Measurements from ENCODE around the gene OPRD1.

DNA sequence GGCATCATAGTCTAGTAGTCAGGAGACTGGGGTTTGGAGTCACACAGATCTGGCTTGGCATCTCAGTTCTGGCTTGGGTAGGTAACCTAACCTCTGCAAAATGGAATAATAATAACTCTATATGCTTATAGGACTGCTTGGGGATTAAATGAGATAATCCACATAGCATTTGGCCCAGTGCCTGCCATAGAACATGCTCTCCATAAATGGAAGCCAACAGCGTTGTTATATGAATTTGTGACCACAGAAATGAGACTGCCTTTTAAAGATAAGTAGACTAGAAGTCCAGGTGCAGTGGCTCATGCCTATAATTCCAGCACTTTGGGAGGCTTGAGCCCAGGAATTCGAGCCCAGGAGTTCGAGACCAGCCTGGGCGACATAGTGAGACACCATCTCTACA, 4.0 kb upstream of the OPRD1 start:
- TF ChIP-seq CTCF (IDR thresholded peaks at IDR 0.05 in 4 of 5, conservative IDR thresholded peaks at IDR 0.05 in 1 of 5) (no peak), POLR2A (IDR thresholded peaks at IDR 0.05) (no peak)
